ENCODE results near the gene GPR132.

Gene GPR132

GRCh38 chr14:105005329-105005928, 59.8 kb downstream of the GPR132 start:
- H3K4me1 ChIP-seq (ENCODE audit: insufficient read depth, low read length, severe bottlenecking), result no peaks in the 10 kb centered on the region
- H3K9me2 ChIP-seq (ENCODE audit: low read depth, low read length), result no peaks in the 10 kb centered on the region
- H3K79me2 ChIP-seq (ENCODE audit: insufficient read depth, low read length), result peaks cover 13% of the 10 kb centered on the region
- TF ChIP-seq, protein P1, sequence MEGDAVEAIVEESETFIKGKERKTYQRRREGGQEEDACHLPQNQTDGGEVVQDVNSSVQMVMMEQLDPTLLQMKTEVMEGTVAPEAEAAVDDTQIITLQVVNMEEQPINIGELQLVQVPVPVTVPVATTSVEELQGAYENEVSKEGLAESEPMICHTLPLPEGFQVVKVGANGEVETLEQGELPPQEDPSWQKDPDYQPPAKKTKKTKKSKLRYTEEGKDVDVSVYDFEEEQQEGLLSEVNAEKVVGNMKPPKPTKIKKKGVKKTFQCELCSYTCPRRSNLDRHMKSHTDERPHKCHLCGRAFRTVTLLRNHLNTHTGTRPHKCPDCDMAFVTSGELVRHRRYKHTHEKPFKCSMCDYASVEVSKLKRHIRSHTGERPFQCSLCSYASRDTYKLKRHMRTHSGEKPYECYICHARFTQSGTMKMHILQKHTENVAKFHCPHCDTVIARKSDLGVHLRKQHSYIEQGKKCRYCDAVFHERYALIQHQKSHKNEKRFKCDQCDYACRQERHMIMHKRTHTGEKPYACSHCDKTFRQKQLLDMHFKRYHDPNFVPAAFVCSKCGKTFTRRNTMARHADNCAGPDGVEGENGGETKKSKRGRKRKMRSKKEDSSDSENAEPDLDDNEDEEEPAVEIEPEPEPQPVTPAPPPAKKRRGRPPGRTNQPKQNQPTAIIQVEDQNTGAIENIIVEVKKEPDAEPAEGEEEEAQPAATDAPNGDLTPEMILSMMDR (IDR thresholded peaks at IDR 0.05; ENCODE audit: low read length), result no peak
- no peak for TF ChIP-seq EZH2 (IDR thresholded peaks at IDR 0.05; ENCODE audit: borderline replicate concordance, low read length)
- H4K20me1 ChIP-seq (ENCODE audit: insufficient read depth, low read length), result no peaks in the 10 kb centered on the region
- H3K9me3 ChIP-seq (ENCODE audit: low read length), result no peaks in the 10 kb centered on the region
- no peaks in the 10 kb centered on the region for H3K27me3 ChIP-seq (ENCODE audit: insufficient read depth, low read length)
- H3K9ac ChIP-seq (ENCODE audit: low read length), result no peak overlapping the region
- no peak overlapping the region for H3K4me2 ChIP-seq (ENCODE audit: low read length)
- H3K27ac ChIP-seq (ENCODE audit: low read depth, low read length, poor library complexity, severe bottlenecking), result no peak overlapping the region
- peaks cover 45% of the 10 kb centered on the region for H3K36me3 ChIP-seq (ENCODE audit: insufficient read depth, low read length)
- no peak overlapping the region for H3K4me3 ChIP-seq (ENCODE audit: low read depth, low read length, poor library complexity, severe bottlenecking)
- no peak overlapping the region for H2AFZ ChIP-seq (ENCODE audit: low read length)
- H3F3A ChIP-seq (ENCODE audit: insufficient read depth, low read length), result no peaks in the 10 kb centered on the region

Measured in OCI-LY1 (cell line).